Heart left ventricle (tissue), 13 donors: ENCODE results near the gene SLFNL1.

Experiments
- POLR2A ChIP-seq, 2 donors: fragments of 450-650 bp; IDR thresholded peaks; one replicate each; pipeline ENCODE4 v1.6.1; 2017; ENCODE audit warnings: antibody characterized with exemption in 2 of 2, mild to moderate bottlenecking in 2 of 2, moderate library complexity in 2 of 2
- TF ChIP-seq, protein P1 (sequence below), 12 donors: fragments of 200-600 bp; sonication (generic) in 4 of 12; IDR thresholded peaks; one replicate each; pipeline versions ENCODE4 v1.5.0 to v1.8.0; 2018 to 2022; ENCODE audit warnings: antibody characterized with exemption in 12 of 12, mild to moderate bottlenecking in 5 of 12
- donor health status: ischemic (EF 13 %, LVEDD 7.1; RV severe dilation, severe dysfunction).
- donor health status: DM: no; HTN: yes; CAD: no.
- donor health status: DM: no; HTN: no; CAD: no.
- donor health status: ischemic (EF 25% LVEDD 6.9; RV normal size, moderate dysfunction).
- donor health status: ischemic (EF 25% LVEDD 5.7; RV mildly dilated, moderate dysfunction).
- donor health status: ischemic (EF 35%, LVEDD 5.7; RV mildly dilated, moderate dysfunction).
- donor health status: nonischemic (EF 11% LVEDD 7.7; RV severe dilation, severe dysfunction).
- donor health status: DM: yes; HTN: yes; CAD: no.
- donor health status: PGD.
- donor health status: ischemic (EF 29% LVEDD 5.4; RV normal size, mild dysfunction).
- donor health status: nonischemic (EF 23%, LVEDD 6.1; RV moderate dilation, normal function).

- TF ChIP-seq, protein P1, sequence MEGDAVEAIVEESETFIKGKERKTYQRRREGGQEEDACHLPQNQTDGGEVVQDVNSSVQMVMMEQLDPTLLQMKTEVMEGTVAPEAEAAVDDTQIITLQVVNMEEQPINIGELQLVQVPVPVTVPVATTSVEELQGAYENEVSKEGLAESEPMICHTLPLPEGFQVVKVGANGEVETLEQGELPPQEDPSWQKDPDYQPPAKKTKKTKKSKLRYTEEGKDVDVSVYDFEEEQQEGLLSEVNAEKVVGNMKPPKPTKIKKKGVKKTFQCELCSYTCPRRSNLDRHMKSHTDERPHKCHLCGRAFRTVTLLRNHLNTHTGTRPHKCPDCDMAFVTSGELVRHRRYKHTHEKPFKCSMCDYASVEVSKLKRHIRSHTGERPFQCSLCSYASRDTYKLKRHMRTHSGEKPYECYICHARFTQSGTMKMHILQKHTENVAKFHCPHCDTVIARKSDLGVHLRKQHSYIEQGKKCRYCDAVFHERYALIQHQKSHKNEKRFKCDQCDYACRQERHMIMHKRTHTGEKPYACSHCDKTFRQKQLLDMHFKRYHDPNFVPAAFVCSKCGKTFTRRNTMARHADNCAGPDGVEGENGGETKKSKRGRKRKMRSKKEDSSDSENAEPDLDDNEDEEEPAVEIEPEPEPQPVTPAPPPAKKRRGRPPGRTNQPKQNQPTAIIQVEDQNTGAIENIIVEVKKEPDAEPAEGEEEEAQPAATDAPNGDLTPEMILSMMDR (IDR thresholded peaks at IDR 0.05): no peak
- no peak for TF ChIP-seq POLR2A (IDR thresholded peaks at IDR 0.05)
Observed at GRCh38 chr1:41017141-41018017, 4.1 kb downstream of the SLFNL1 start.
